K562 (cell line): ENCODE results near the gene ARSK. TPM values are rescaled to one million over a fixed set of nuclear protein-coding genes. Genes with fewer than 3 reads are reported as not detected.
A peak's percentile ranks its signal among the peaks of the same experiment; 100 is the strongest.

Source experiments
- ATAC-seq: fragments of 200-7000 bp; cut with Tn5 transposase; 3 replicates; pipeline ENCODE4 v1.9.1; 2020; ENCODE audit warnings: moderate library complexity
- BruUV-seq: library from RNA; stranded (reverse); fragments of 400-500 nt; replicated peaks from 2 replicates; lab custom pipeline; 2021; lab: Mats Ljungman, UMichigan
- CTCF ChIA-PET: fragments of 300-600 bp; formaldehyde crosslinking; extraction: SDS; loops from one replicate; lab custom pipeline; 2021; ENCODE audit warnings: low intra/inter-chr PET ratio; lab: Yijun Ruan, JAX
- POLR2A ChIA-PET: fragments of 300-600, 350-650 bp; sonication (Branson Sonifier 250); formaldehyde crosslinking; extraction: SDS; loops from one replicate; lab custom pipeline; 2021; ENCODE audit warnings: antibody characterized with exemption, inconsistent platforms; lab: Yijun Ruan, JAX
- DNase-seq, 4 experiments: peaks; one replicate each; pipeline versions ENCODE4 v3.0.0 to v3.0.0-alpha.2; 2011 to 2018; ENCODE audit warnings: low spot score in 3 of 4, mixed read lengths in 3 of 4; ENCODE audit errors: extremely low read depth in 1 of 4
- FAIRE-seq: peaks from 2 replicates; lab custom pipeline; 2011; peaks lifted over from hg19 to GRCh38; lab: Jason Lieb, UNC
- H2AFZ ChIP-seq: 2 replicates; pipeline ENCODE4 v1.6.0; 2011; ENCODE audit warnings: low read depth, low read length, control low read depth, inconsistent platforms
- H3K27ac ChIP-seq: fragments of 200-600 bp; 3 replicates; pipeline ENCODE4 v1.8.0; 2011; ENCODE audit warnings: low read depth, mild to moderate bottlenecking, control low read depth, inconsistent platforms, low read length, moderate library complexity, mixed read lengths; ENCODE audit errors: extremely low read depth
- H3K27me3 ChIP-seq, 2 experiments: fragments of 300-600 bp in 1 of 2; 2 replicates in 1 of 2; 3 replicates in 1 of 2; pipeline versions ENCODE4 v1.6.0 to v1.8.0; 2011; ENCODE audit warnings: inconsistent platforms in 2 of 2, low read length in 2 of 2, mild to moderate bottlenecking in 1 of 2, mixed read lengths in 1 of 2, moderate library complexity in 1 of 2; ENCODE audit not compliant: control insufficient read depth in 2 of 2, insufficient read depth in 2 of 2
- H3K36me3 ChIP-seq: fragments of 300-600 bp; 3 replicates; pipeline ENCODE4 v1.8.0; 2011; ENCODE audit warnings: mild to moderate bottlenecking, low read length, inconsistent platforms; ENCODE audit not compliant: control insufficient read depth, insufficient read depth
- H3K4me1 ChIP-seq, 2 experiments: fragments of 200-600 bp in 1 of 2; replicated peaks in 1 of 2; 2 replicates in 1 of 2; 3 replicates in 1 of 2; pipeline versions ENCODE4 v1.5.1 to v1.8.0; 2011; ENCODE audit warnings: inconsistent platforms in 2 of 2, low read length in 2 of 2, mild to moderate bottlenecking in 1 of 2, mixed read lengths in 1 of 2, moderate library complexity in 1 of 2; ENCODE audit not compliant: control insufficient read depth in 2 of 2, insufficient read depth in 2 of 2
- H3K4me2 ChIP-seq: 2 replicates; pipeline ENCODE4 v1.6.1; 2011; ENCODE audit warnings: low read length, control low read depth, inconsistent platforms, mixed read lengths; ENCODE audit not compliant: insufficient read depth
- H3K4me3 ChIP-seq: fragments of 200-600 bp; sonication (generic), shearing (Covaris generic); 2 replicates; pipeline ENCODE4 v1.5.1; 2016; ENCODE audit warnings: control low read depth, inconsistent platforms
- H3K79me2 ChIP-seq: fragments of 200-600 bp; 3 replicates; pipeline ENCODE4 v1.8.0; 2011; ENCODE audit warnings: low read length, inconsistent platforms; ENCODE audit not compliant: control insufficient read depth, insufficient read depth
- H3K9ac ChIP-seq, 2 experiments: 2 replicates each; pipeline versions ENCODE4 v1.6.0 to v1.6.1; 2011; ENCODE audit warnings: low read depth in 2 of 2, low read length in 2 of 2, control low read depth in 1 of 2, inconsistent platforms in 1 of 2, mild to moderate bottlenecking in 1 of 2, mixed read lengths in 1 of 2; ENCODE audit not compliant: insufficient read depth in 1 of 2
- H3K9me1 ChIP-seq: one replicate; pipeline ENCODE4 v1.6.0; 2011; ENCODE audit warnings: inconsistent platforms, mild to moderate bottlenecking, low read length, moderate library complexity; ENCODE audit not compliant: control insufficient read depth, insufficient read depth
- H3K9me3 ChIP-seq: replicated peaks from 2 replicates; pipeline ENCODE4 v1.5.1; 2011; ENCODE audit warnings: low read depth, low read length, inconsistent platforms; ENCODE audit not compliant: control insufficient read depth, insufficient read depth
- H4K20me1 ChIP-seq: replicated peaks from 2 replicates; pipeline ENCODE4 v1.6.1; 2011; ENCODE audit warnings: low read length, inconsistent platforms, mixed read lengths; ENCODE audit not compliant: control insufficient read depth, insufficient read depth
- ADNP ChIP-seq: fragments of 200-800 bp; sonication (Bioruptor generic); IDR thresholded peaks from 2 replicates; pipeline ENCODE4 v1.6.1; 2016; ENCODE audit warnings: missing genetic modification characterization, missing compliant biosample characterization
- ARID1B ChIP-seq: fragments of 450-650 bp; IDR thresholded peaks from 2 replicates; pipeline ENCODE4 v1.6.1; 2016; ENCODE audit warnings: antibody characterized with exemption, mild to moderate bottlenecking, inconsistent platforms
- BACH1 ChIP-seq: fragments of 200-800 bp; sonication (Bioruptor generic); IDR thresholded peaks from 2 replicates; pipeline ENCODE4 v1.6.1; 2016; ENCODE audit warnings: missing genetic modification characterization, missing compliant biosample characterization
- FOSL1 ChIP-seq: fragments of 200-800 bp; sonication (Bioruptor generic); conservative IDR thresholded peaks from 2 replicates; pipeline ENCODE4 v1.6.1; 2016; ENCODE audit warnings: missing genetic modification characterization, missing compliant biosample characterization
- HDAC8 ChIP-seq: fragments of 450-650 bp; IDR thresholded peaks from 2 replicates; pipeline ENCODE4 v1.6.1; 2016; ENCODE audit warnings: mild to moderate bottlenecking, missing genetic modification characterization, moderate library complexity, missing compliant biosample characterization
- TCF7 ChIP-seq: sonication (generic); IDR thresholded peaks from 2 replicates; pipeline ENCODE4 v1.6.1; 2016; ENCODE audit warnings: antibody characterized with exemption, borderline replicate concordance
- ZNF696 ChIP-seq: fragments of 250-450 bp; sonication (Bioruptor Pico); conservative IDR thresholded peaks from 2 replicates; pipeline ENCODE4 v1.4.0; 2020; ENCODE audit warnings: mild to moderate bottlenecking, moderate library complexity
- ZNF778 ChIP-seq: fragments of 450-650 bp; formaldehyde crosslinking; IDR thresholded peaks from 2 replicates; pipeline ENCODE4 v1.4.0; 2020; ENCODE audit warnings: mild to moderate bottlenecking, moderate library complexity
- WGBS: fragments of 100-300 bp; shearing (Covaris generic); methylation state at CpG from one replicate; pipeline ENCODE4 v1.1.6; 2016; ENCODE audit warnings: low coverage, mixed read lengths; ENCODE audit not compliant: insufficient coverage; ENCODE audit errors: missing lambda C conversion rate; 5-methylcytosine and 5-hydroxymethylcytosine counted together
- in situ Hi-C: fragments of 300-500 bp; cut with MboI; formaldehyde crosslinking; loops from 4 replicates; pipeline ENCODE4 v1.15.0; 2018; ENCODE audit warnings: inconsistent platforms, mixed read lengths
- intact Hi-C: fragments of 100-400 bp; cut with micrococcal nuclease; formaldehyde crosslinking; loops from 2 replicates; pipeline ENCODE4 v1.14.2; 2022
- polyA plus RNA-seq, 8 experiments: library from polyadenylated mRNA; depleted of rRNA in 4 of 8; stranded (reverse) in 5 of 8; unstranded in 3 of 8; fragments of >200 nt; fragmentation: Nextera tagmentation in 2 of 8; fragmentation: Illumina TruSeq in 1 of 8; extraction: Ambion mirVana in 2 of 8; extraction: Trizol in 1 of 8; gene quantifications; 2 replicates each; pipeline versions ENCODE4 v1.2.1 to v1.2.3, GENCODE V29; 2011 to 2014; ENCODE audit warnings: inconsistent platforms in 1 of 8, missing spikeins in 1 of 8
- total RNA-seq, 7 experiments: library from RNA; depleted of rRNA in 6 of 7; stranded (reverse); fragments of >200 nt in 6 of 7; fragmentation: Illumina TruSeq in 2 of 7; extraction: Trizol in 2 of 7; gene quantifications; 2 replicates each; pipeline versions ENCODE4 v1.2.1 to v1.2.3, GENCODE V29; 2011 to 2021; ENCODE audit warnings: low replicate concordance in 1 of 7
- TF ChIP-seq, protein P1 (sequence below): fragments of 450-650 bp; conservative IDR thresholded peaks from 2 replicates; pipeline ENCODE4 v1.6.1; 2016; ENCODE audit warnings: missing genetic modification characterization, low read depth, mild to moderate bottlenecking, control low read depth, missing compliant biosample characterization
- TF ChIP-seq, protein P2 (sequence below): sonication (generic); IDR thresholded peaks from 2 replicates; pipeline ENCODE4 v1.6.1; 2016
- TF ChIP-seq, protein P3 (sequence below): fragments of 200-800 bp; sonication (Bioruptor generic); IDR thresholded peaks from 2 replicates; pipeline ENCODE4 v1.6.1; 2017; ENCODE audit warnings: missing genetic modification characterization, missing compliant biosample characterization

The ARSK gene
- total and polyA plus RNA-seq, 9 of the 15 experiments (the other 6 are each of a cell fraction or from before 2014, with no cell fraction given) = 2.7 to 9.4 (median 7.1) TPM

DNA sequence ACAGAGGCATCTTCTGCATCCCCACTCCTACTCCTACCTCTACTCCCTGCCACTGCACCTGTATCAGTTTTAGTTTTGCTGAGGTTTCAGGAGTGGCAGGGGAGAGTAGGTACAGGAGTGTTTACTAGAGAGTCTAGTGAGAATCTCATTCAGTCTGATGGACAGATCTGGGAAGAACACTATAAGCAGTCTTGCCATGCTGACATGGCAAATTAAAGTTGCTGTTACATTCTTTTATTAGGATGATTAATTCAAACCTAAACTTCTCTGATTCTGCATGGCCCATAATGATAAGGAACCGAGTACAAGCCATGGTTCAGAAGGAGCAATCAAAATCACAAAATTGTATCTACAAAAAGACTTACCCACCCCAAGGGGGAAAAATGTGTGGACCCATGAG, 7.4 kb downstream of the ARSK start (continued):
- no peak for TF ChIP-seq HDAC8 (tag)

DNA sequence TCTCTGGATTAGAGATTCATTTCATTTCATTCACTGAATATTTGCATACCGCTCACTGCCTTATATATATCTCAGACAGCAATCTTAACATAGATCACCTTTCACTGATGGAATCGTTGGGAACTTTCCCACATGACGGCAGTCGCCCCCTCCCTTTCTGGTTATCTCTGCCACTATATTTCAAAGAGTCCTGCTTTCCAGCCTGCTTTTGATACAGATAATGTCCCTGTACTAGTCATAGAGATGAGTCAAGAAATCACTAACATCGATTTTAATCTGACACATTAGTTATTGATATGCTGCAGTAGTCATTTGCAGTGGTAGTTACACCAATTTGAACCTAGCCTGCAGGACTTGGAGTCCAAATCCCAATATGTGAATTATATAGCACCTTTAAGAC, 8.5 kb downstream of the ARSK start:
- H3K79me2 ChIP-seq = no peaks in the 10 kb centered on the region
- BruUV-seq = no TSS peak
- no peaks in the 10 kb centered on the region for H3K9me1 ChIP-seq
- H3K4me1 ChIP-seq = peaks cover 0 to 9% of the 10 kb centered on the region in 2 experiments; a peak in 3 of 5 replicates
- no peak overlapping the region for H3K4me3 ChIP-seq
- no peak overlapping the region for H3K27ac ChIP-seq
- TF ChIP-seq, protein P1, sequence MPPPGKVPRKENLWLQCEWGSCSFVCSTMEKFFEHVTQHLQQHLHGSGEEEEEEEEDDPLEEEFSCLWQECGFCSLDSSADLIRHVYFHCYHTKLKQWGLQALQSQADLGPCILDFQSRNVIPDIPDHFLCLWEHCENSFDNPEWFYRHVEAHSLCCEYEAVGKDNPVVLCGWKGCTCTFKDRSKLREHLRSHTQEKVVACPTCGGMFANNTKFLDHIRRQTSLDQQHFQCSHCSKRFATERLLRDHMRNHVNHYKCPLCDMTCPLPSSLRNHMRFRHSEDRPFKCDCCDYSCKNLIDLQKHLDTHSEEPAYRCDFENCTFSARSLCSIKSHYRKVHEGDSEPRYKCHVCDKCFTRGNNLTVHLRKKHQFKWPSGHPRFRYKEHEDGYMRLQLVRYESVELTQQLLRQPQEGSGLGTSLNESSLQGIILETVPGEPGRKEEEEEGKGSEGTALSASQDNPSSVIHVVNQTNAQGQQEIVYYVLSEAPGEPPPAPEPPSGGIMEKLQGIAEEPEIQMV (tag) = no peak
- TF ChIP-seq BACH1 (tag) (no peak), TCF7 (no peak), FOSL1 (tag) (peak; percentile 76), ZNF778 (CRISPR knock-in tag) (no peak), ZNF696 (CRISPR knock-in tag) (no peak), ADNP (tag) (0 out of 2 replicates have a peak, but pooled peaks have one; percentile 29), ARID1B (0 out of 2 replicates have a peak, but pooled peaks have one; percentile 14)
- TF ChIP-seq, protein P2, sequence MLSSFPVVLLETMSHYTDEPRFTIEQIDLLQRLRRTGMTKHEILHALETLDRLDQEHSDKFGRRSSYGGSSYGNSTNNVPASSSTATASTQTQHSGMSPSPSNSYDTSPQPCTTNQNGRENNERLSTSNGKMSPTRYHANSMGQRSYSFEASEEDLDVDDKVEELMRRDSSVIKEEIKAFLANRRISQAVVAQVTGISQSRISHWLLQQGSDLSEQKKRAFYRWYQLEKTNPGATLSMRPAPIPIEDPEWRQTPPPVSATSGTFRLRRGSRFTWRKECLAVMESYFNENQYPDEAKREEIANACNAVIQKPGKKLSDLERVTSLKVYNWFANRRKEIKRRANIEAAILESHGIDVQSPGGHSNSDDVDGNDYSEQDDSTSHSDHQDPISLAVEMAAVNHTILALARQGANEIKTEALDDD = peak; percentile 48; the same call in 1 of the 2 replicates
- TF ChIP-seq, protein P3, sequence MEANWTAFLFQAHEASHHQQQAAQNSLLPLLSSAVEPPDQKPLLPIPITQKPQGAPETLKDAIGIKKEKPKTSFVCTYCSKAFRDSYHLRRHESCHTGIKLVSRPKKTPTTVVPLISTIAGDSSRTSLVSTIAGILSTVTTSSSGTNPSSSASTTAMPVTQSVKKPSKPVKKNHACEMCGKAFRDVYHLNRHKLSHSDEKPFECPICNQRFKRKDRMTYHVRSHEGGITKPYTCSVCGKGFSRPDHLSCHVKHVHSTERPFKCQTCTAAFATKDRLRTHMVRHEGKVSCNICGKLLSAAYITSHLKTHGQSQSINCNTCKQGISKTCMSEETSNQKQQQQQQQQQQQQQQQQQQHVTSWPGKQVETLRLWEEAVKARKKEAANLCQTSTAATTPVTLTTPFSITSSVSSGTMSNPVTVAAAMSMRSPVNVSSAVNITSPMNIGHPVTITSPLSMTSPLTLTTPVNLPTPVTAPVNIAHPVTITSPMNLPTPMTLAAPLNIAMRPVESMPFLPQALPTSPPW (CRISPR knock-in tag) = peak; percentile 53; the same call in 1 of the 2 replicates
- DNase-seq (no peak), FAIRE-seq (no peak), ATAC-seq (peak; percentile 45; the same call in 2 of the 3 replicates)
- no peak overlapping the region for H2AFZ ChIP-seq
- no peaks in the 10 kb centered on the region for H3K27me3 ChIP-seq
- in situ Hi-C loops = no loop called here
- no peaks in the 10 kb centered on the region for H4K20me1 ChIP-seq
- intact Hi-C loops = no loop called here
- ChIA-PET CTCF (no interaction called here), POLR2A (interaction anchor here (1.0 to 2.5 kb wide), 2 partner anchors 9 to 14 kb away, joined by 4 to 9 read pairs; partner anchors contain the start of genes ARSK and SKIC3)
- no peak overlapping the region for H3K4me2 ChIP-seq
- H3K36me3 ChIP-seq = peaks cover 12% of the 10 kb centered on the region; the same call in 2 of the 3 replicates
- no peak overlapping the region for H3K9ac ChIP-seq
- 7% methylated on average over 5 of the region's 5 CpGs for WGBS
- no peaks in the 10 kb centered on the region for H3K9me3 ChIP-seq
